ENCODE results near the gene HTD2.

DNA sequence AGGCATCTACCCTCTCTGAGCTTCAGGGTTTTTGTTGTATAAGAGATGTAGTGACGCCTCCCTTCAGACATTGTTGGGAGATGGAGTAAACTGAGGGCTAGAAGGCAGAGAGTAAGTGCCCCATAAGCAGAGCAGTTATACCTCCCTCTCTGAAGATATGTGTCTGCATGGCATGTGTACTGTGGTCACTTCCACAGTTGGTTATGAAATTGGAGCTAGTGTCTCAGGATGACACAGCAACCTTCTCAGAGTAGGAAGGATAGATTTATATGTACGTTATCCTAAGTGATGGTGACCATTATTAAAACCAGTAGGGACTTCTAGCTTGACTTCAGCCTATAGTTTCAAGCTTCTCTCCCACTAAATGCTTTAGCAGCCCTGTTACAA lies 44.3 kb downstream of the HTD2 start:
- no peak for TF ChIP-seq POLR2A (IDR thresholded peaks at IDR 0.05)
- TF ChIP-seq, protein P1, sequence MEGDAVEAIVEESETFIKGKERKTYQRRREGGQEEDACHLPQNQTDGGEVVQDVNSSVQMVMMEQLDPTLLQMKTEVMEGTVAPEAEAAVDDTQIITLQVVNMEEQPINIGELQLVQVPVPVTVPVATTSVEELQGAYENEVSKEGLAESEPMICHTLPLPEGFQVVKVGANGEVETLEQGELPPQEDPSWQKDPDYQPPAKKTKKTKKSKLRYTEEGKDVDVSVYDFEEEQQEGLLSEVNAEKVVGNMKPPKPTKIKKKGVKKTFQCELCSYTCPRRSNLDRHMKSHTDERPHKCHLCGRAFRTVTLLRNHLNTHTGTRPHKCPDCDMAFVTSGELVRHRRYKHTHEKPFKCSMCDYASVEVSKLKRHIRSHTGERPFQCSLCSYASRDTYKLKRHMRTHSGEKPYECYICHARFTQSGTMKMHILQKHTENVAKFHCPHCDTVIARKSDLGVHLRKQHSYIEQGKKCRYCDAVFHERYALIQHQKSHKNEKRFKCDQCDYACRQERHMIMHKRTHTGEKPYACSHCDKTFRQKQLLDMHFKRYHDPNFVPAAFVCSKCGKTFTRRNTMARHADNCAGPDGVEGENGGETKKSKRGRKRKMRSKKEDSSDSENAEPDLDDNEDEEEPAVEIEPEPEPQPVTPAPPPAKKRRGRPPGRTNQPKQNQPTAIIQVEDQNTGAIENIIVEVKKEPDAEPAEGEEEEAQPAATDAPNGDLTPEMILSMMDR (IDR thresholded peaks at IDR 0.05), result no peak
